GM21360 (cell line): Measurements from ENCODE around the gene PLEKHM1.
"Not testable (repeated sequence)": the region's sequence is repeated elsewhere in the genome, so short reads cannot be mapped to it uniquely, and the experiment has no call there.

Experiments
- ATAC-seq: cut with Tn5 transposase; IDR thresholded peaks from one replicate; pipeline ENCODE4 v1.9.1; 2021; ENCODE audit warnings: mild to moderate bottlenecking, moderate library complexity; ENCODE audit not compliant: unreplicated experiment

PLEKHM1 gene

DNA sequence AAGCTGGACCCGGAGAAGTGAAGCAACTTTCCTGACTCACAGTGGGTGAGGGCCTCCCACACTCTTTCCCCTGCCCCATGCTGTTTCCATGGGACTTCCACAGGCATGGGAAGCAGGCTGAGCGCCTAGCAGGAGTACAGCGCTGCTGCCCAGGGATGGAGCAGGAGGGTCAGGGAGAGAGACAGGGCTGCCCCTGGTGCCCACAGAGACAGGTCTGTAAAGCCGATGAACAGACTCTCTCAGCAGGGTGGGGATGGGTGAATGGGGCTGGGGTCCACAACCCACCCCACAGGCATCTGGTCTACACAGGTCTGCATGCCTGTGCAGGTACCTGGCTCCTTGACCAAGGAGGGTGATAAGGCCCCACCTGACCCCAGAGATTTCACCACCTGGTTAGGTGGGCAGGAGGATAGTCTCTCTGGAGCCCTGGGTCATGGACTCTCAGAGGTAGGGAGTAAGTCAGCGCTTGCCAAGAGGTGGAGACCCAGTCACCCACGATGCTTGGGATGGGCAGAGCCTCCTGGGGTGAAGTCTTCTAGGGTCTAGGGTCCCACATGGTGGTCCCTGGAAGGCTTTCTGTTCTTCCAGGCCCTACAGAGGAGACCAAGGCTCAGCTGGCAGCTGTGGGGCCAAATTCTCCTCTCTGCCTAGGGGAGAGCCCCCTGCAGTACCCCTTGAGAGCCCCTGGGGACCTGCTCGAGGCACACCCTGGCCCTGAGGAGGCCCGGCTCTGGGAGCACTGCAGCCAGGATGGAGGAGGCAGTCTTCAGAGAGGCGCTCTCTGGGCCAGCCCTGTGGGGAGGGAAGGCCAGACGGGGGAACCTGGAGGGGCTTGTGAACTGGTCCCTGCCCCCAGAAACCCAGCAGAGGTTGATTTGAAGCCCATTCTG is 46.9 kb downstream of the PLEKHM1 start:
- not testable (repeated sequence) for ATAC-seq

DNA sequence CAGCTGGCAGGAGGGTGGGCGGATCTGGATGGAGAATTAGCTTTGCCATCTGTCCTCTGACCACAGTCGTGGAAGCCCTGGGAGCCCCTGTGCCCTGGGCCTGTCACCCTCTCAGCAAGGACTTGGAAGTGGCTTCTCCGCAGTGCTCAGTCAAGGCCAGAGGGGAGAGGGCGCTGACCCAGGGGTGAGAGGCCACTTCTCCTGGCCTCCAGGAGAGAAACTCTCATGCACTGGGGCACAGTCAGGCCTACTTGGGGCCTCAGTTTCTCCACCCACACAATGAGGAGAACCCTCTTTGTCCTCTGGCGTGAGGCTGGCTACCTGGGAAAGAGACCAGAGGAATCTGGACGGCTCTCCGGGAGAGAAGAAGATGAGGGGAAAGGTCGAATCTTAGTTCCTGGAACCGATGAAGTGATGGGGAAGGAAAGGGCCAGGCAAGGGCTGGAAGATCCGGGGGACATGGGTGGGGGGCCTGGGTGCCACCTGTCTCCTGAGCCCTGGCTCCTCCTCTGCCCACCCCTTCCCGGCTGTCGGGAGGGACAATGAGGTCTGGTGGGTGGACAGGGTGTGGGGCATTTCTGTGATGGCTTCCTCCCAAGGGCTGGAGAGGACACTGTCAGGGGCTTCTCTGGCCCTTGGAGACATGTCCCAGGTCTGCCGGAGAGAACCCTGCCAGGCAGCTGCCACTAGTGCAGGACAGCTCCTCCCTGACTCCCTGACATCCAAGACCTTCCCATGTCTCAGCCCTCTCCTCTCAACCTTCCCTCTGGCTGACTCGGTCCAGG is 48.8 kb downstream of the PLEKHM1 start:
- no peak for ATAC-seq

DNA sequence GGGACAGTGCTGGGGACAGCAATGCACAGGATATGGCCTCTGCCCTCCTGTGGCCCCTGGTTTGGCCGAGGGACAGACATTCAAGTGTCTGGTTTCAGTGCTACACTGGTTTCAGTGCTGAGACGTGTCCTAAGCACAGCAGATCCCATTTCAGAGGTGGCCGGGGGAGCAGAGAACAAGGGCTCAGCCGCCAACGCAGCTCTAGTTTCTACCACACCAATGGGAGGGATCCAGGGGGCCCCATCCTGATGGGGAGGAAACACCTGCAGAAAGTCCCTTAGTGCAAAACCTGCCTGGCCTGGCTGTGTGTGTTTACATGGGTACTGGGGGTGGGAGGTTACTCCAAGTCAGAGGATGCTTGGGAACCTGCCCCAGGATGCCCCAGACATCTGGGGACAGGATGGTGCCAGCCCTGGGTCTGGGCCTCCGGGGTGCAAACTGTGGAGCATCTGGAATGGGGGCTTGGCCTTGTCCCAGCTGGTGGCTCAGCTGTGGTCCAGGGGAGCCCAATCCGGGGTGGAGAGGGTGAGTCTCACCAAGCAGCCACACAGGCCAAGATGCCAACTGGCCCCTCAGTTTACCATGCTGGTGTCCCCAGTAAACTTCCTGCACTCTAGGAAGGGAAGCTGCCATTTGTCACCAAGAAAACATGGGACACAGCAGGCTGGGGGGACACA is 49.5 kb downstream of the PLEKHM1 start:
- peak; percentile 58 for ATAC-seq

DNA sequence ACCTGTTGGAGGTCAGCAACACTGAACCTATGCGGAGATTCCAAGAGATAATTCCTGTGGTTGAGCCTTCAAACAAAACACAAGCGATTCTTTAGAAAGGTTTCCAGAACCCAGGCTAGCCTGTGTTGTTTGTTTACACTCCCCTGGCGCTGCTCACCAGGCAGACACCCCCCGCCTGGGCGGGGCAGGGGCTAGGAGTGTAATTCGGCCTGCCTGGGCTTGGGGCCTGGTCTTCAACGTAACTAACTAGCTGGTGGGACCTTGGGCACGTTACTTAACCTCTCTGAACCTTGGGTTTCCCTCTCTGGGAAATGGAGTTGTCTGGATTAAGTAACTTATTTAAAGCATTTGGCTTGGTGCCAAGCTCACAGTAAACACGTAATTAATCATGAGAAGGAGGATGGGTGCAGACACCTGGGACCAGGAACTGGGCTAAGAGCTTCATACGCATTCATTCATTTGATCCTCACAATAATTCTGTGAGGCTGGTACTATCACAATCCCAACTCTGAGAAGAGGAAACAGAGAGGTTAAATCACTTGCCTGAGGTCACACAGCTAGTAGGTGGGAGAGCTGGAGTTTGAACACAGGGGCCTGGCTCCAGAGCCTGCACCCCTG is 50.3 kb downstream of the PLEKHM1 start:
- ATAC-seq = no peak

DNA sequence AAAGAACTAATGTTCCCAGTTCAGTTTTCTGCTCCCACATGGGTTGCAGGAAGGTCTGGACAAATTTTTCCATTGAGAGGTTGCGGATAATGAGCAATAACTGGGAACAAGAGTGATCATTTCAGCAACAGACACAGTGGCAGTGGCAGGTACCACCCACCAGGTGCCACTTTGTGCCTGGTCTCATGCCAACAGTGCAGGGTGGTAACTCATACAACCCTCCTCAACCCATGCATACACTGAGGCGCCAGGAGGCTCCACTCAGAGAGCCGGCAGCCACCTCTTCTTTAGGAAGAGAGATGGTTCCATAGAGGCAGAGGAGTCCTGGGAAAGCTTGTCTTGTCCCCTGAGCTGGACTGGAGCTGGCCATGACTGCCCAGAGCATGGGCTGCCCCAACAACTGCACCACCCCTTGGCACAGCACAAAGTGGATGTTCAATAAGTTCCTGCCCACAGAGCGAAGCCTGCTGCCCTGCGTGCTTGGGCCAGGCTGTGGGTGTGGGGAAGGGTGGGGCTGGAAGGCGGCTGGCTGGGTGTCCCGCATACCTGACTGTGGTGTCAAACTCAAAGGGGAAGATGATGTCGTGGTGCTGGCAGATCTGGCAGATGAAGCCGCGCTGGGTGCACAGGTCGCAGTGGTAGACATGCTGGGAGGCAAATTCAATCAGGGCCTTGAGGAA is 51.5 kb downstream of the PLEKHM1 start:
- no peak for ATAC-seq

DNA sequence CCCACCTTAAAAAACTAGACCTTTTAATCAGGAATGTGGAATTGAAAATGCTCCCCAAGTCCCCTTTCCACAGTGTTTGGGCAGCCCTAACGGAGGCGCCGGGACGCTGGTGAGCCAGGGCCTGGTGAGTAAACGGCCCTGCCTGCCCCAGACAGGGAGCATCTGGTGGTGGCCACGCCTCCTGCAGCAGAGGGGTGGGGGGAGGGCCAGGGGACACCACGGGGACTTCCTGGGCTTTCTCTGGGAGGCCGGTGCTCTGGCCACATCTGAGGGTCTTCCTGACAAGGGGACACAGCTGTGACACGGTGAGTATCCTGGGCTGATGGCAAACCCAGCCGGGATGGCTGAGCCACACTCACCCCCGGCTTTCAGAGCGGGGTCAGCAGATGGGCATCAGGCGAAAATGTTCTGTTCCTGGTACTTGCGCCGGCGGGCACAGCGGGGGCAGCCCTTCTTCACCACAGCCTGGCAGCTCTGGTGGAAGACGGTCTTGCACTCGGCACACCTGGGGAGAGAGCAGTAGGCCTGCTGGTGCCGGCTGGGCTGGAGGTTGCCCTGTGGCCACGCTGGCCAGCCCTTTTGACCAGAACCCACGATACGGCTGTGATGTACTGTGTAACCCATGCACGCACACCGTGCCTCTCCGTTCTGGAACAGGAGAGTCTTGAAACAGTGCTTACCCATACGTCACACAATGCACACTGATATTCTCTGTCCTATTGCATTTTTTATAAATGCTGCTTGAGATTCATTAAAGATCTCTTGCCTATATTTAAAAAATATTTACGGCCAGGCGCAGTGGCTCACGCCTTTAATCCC is 52.8 kb downstream of the PLEKHM1 start:
- ATAC-seq = no peak

DNA sequence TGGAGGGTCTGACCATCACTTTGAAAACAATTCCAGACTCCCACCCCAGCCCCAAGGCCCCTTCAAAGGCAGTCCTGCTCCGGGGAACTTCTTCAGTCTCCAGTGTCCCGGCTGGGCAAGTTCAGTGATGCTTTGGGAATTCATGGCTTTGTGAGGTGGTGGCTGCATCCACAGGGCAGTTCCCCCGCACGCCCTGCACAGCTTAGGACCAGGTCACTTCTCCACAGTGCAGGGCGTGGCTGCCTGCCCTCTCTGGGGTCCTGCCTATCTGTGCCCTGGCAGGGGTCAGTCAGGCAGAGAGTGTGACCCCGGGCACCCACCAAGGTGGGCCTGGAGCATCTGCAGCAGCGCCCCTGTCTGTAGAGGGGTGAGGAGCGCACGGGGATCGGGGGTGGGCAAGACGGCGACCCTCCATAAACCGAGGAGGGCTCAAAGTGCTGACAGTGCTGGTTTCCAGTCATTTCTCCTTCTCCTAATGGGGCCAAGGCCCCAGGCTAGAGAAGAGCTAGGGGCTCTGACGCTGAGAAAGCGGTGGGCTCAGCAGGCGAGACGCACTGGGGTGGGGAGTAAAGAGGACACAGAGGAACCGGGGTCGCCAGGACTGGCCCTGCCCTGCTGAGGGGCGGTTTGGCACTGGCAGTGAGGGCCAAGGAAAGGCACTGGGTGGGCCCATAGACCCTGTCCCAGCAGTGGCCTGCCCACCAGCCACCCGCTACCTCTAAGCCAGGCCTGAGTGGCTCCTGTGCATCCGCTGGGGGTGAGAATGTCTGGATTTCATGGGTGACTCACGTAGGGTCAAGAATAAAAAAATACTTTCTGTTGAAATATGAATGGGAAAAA is 53.7 kb downstream of the PLEKHM1 start:
- ATAC-seq = no peak

DNA sequence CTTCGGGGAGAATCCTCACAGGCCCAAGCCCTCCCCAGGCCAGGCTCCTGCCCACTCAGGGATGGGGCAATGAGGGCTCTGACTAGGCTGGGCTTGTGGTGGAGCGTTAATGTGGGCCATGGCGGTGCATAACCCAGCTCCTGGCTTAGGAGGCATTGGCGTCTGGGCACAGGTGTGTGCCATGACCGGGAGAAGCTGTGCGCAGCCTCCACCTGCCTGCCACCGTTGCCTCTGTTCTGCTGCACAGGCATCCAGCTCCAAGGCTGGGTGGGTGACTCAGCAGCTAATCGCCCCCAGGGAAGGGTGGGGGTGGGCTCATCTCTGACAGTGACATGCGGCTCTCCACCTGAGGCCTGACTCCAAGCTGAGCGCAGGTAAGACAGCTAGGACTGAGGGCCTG is 54.4 kb downstream of the PLEKHM1 start:
- no peak for ATAC-seq

DNA sequence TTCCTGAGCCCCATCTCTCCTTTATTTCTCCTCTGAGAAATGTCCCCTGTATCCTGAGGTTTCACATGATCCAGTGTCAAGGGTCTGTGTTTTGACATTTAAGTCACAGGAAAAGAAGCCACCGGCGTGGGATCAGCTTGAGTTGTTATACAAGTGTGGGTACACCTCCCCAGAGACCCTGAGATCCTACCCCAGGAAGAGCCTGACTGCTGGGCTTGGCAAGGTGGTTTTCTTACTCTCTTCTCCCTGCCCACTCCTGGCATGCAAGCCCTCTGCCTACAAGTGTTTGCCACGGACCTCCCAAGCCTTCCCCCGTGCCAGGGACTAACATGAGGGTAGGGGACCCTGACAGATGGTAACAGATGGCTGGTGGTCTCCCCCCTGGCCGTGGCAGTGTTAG is 55.0 kb downstream of the PLEKHM1 start:
- no peak for ATAC-seq

DNA sequence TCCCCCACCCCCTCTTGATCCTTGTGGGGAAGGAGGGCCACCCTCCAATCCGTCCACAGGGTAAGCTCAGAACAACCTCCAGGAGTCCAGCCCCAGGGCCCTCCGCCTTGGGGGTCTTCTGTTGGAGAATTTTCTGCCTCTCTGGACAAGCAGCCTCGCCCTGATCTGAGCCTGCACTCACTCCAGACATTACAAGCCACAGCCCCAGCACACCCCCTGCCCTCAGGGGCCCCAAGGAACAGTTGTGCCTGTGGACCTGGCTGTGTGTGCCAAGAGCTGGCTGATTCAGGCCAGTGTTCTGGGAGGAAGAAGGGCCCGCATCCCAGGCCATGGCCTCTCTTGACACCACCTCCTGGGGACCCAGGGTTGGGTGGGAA is 57.4 kb downstream of the PLEKHM1 start:
- ATAC-seq = no peak

DNA sequence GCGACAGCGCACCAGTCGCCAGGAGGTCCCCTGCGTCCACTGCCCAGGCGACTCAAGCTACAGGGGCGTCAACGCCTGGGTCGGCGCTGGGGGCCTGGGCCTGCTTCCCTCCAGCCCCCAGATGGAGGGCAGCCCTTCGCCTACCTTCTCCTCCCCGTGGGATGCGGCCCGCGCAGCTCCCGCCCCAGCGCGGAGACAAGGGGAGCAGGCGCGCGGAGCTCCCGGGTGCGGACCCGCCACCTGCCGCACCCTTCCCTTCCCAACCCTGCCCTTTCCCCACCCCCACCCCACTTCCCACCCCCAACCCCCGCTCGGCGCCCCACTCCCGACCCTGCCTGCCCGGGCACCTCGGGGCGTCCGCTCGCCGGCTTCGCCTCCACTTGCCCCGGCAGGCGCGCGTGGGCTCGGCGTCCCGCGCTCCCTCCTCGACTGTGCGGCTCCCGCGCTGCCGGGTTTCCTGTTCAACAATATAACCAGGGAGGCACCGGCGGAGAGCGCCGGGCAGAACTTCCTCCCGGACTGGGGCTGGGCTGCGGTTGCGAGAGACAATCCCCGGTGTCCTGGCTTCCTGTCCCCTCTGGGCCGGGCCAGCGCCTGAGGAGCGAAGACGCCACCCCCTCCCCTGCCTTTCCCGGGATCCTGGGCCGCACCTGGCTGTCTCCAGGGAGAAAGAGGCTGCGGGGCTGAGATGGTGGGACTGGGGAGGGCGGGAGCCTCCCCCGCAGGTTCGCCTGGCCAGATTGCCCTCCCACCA is 57.9 kb downstream of the PLEKHM1 start, which contains the start of gene ARHGAP27:
Gene ARHGAP27 (minus strand): TSS at position 466 of the 754 bp plus-strand sequence. CDS start 2,591 bp downstream, outside the sequence.
- no peak for ATAC-seq

DNA sequence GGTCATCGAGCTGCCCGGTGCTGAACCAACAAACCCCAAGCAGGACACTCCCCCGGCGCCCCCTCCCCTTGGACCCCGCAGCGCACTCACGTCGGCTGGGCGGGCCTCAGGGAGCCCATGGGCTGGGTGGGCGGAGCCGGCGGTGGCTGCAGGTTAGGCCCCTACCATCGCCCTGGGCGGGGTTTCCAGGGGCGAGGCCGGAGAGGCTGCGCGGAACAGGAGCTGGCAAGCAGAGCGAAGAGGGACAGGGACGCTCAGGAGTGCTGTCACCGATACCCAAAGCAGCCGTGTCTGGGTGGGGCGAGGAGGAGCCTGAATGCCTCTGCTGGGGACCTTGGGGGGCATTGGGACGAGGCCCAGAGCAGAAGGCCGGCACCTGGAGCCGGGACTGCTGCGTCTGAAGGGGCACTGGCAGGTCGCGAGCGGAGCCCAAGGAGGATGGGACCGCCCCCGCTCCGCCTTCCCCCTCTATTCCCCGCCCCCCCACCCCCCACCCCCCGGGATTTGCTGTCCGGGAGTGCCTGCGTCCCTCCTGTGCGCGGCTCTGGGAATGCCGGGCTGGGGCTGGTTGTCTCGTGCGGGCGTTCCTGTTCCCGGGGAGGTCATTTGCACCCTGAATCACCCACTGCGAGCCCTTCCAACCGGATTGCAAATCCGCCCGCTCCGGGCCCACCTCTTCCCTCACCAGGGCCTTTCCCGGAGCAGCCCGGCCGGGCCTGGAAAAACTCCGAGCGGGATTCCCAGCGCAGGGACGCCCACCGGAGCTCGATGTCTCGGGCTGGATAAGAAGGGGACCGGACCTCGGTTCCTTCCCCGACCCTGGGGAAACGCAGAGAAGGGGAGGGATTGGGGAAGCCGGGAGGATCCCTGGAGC is 58.8 kb downstream of the PLEKHM1 start:
- no peak for ATAC-seq

DNA sequence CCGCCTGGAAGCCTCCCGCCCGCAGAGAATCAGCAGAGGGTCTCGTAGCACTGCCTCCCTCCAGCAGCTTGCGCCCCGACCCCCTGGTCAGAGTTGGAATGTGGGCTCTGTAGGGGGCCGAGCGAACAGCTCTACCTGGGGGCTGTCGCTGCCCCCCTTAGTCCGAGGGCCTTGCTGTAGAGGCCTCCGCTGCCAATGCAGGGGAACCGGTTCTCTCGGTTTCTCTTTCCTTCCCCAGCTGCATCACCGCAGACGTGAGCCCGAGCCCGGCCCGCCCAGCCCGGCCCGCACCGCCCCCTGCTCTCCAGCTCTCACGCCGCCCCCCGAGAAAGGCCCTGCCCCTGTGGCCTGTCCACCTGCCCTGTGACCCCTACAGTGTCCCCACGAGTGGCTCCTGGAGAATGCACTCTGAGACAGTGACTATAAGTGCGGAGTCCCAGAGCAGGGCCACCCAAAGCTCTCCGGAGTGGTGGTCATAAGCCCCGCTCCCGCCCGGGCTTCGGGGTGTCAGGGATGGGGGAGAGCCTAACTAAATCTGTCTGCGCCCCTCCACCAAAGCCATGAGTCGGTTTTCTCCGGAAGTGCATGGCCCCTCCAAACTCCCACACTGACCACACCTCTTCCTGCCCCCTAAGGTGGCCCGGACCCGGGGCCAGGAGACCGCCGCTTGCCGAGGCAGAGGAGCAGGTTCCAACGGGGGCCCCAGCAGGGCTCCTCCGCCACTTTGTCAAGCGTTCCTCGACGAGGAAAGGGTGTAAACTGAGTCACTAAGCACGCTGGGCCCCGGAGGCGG is 59.6 kb downstream of the PLEKHM1 start:
- no peak for ATAC-seq

DNA sequence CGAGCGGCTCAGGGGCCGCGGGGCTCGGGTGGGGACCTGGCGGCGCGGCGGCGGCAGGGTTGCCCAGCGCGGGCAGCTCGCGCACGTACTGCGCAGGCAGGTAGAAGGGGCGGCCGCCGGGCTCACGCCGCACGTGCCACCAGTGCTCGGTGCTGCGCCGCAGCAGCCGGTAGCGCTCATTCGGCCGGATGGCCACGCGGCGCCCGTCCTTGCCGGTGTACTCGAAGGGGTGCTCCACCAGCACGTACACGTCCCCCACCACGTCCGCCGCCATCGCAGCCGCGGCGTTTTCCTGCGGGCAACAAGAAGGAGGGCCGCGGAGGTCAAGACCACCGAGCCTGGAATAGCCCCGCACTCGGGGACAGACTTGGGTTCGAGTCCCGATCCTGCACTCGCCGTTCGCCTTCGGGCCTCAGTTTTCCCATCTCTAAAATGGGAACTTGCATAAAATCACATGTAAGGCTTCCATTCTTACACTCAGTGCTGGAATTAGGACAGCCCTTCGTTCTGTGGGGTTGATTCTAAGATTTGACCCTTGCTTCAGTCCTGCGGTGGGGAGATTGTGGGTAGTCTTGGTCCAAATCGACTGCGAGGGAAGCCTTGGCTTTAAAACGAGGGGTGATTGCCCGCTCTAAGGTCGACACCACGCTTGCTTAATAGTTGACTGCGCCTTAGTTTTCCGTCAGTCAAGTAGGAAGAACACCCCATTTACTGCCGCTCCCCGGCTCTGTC is 60.3 kb downstream of the PLEKHM1 start:
- ATAC-seq = no peak

DNA sequence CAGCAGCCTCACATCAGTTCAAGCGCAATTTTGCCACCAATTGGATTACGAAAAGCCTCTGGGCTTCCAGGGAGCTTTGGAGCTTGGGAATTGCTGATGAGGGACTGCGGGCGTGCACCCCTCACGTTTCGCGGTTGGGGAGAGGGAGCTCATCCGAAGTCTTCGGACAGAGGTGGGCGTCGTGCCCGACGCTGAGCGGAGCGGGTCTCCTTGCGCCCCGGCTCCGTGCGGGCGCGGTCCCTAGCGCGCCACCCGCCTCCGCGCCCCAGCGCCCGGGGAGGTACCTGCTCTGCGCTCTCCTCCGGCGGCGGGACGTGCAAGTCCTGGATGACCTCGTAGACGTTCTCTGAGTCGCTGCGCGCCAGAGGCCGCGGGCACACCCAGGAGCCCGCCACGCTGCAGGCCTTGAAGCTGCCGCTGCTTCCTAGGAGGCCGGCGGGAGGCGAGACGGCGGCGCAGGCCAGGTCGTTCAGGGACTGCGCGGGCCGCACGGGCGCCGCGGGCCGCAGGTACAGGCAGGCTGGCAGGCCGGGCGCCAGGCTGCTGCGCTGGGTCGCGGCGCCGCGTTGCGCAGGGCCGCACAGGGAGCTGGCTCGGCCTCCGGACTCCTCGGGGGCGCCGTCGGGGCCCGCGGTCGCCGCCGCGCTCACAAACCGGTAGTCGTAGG is 61.0 kb downstream of the PLEKHM1 start:
- ATAC-seq = no peak
